Natural killer cell treated with Interleukin-12 subunit alpha and Interleukin-12 subunit beta and Interleukin-15 and Interleukin-18, amount 100 ng/mL, for 72 hours (primary cell): Measurements from ENCODE around the gene ZBTB6. TPM values are rescaled to one million over a fixed set of nuclear protein-coding genes. Genes with fewer than 3 reads are reported as not detected.
"Not testable (repeated sequence)": the region's sequence is repeated elsewhere in the genome, so short reads cannot be mapped to it uniquely, and the experiment has no call there.

Experiments
- ATAC-seq, 2 donors: fragments of 150-1000 bp; cut with Tn5 transposase in 1 of 2; sonication (Bioruptor Pico), chemical (Tn5 transposase) in 1 of 2; 2 replicates each; pipeline ENCODE4 v1.10.0; 2021
- DNase-seq: peaks from one replicate; pipeline ENCODE4 v3.0.0; 2022; ENCODE audit warnings: low spot score
- H3K27ac Mint-ChIP-seq, 2 donors: 1 replicate in 1 of 2; 2 replicates in 1 of 2; pipeline ENCODE4 v1.8.0; 2022; ENCODE audit warnings: mixed read lengths in 2 of 2, mild to moderate bottlenecking in 1 of 2, moderate library complexity in 1 of 2
- H3K27me3 Mint-ChIP-seq, 2 donors: 1 replicate in 1 of 2; 2 replicates in 1 of 2; pipeline ENCODE4 v1.8.0; 2022; ENCODE audit warnings: mixed read lengths in 2 of 2
- H3K36me3 Mint-ChIP-seq: one replicate; pipeline ENCODE4 v1.8.0; 2022; ENCODE audit warnings: mixed read lengths
- H3K4me1 Mint-ChIP-seq, 2 donors: 1 replicate in 1 of 2; 2 replicates in 1 of 2; pipeline ENCODE4 v1.8.0; 2022; ENCODE audit warnings: low read depth in 2 of 2, mixed read lengths in 2 of 2, mild to moderate bottlenecking in 1 of 2
- H3K4me3 Mint-ChIP-seq: one replicate; pipeline ENCODE4 v1.8.0; 2022; ENCODE audit warnings: mixed read lengths
- H3K9me3 Mint-ChIP-seq: 2 replicates; pipeline ENCODE4 v1.8.0; 2022; ENCODE audit warnings: mixed read lengths
- total RNA-seq, 2 donors: library from RNA; stranded (reverse); gene quantifications; one replicate each; pipeline ENCODE4 v1.2.3, GENCODE V29; 2022

The ZBTB6 gene
- total RNA-seq, 2 donors from 2014 or later, result 7.0 to 13.3 TPM

DNA sequence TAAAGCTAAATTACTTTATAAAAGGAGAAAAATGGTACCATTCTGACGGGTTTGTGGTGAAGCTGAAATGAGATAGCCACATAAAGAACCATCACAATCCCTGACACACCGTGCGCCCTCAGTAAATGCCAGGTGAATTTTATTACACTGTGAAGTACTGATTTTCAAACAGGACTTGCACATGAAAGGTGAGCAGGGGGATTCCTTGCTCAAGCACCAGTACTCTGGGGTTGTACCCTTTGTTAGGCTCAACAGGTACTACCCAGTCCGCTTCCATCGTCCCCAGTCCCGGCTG is 27.3 kb upstream of the ZBTB6 start:
- Mint-ChIP-seq H3K36me3 (peaks cover 12% of the 10 kb centered on the region), H3K4me3 (peak overlapping the region; percentile 95), H3K27me3 (no peaks in the 10 kb centered on the region), H3K27ac (peak overlapping the region; percentile 90 to 91), H3K9me3 (no peaks in the 10 kb centered on the region), H3K4me1 (peaks cover 20 to 25% of the 10 kb centered on the region in 2 donors)
- no peak for DNase-seq
- no peak for ATAC-seq

DNA sequence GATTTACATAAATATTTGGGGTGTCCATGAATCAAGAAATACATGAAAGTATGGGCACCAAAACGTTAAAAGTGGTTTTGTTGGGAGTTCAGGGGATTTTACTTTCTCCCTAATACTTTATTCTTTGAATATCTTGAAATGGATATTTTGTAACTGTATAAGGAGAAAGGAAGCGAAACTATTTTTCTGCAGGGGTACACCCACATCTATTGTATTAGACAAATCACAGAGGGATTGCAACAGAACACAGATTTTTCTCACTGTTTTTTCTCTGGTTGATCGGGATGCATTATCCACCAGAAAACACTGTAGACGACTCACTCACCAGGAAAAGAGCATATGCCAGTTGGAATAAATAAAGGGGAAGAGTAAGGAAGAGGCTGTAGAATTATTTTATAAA is 26.5 kb upstream of the ZBTB6 start:
- ATAC-seq (no peak), DNase-seq (no peak)
- H3K27me3 Mint-ChIP-seq, result no peaks in the 10 kb centered on the region
- peaks cover 17 to 26% of the 10 kb centered on the region in 2 donors for H3K4me1 Mint-ChIP-seq
- peak overlapping the region in 1 of 2 donors; percentile 3 for H3K27ac Mint-ChIP-seq
- H3K36me3 Mint-ChIP-seq, result peaks cover 12% of the 10 kb centered on the region
- no peaks in the 10 kb centered on the region for H3K9me3 Mint-ChIP-seq
- H3K4me3 Mint-ChIP-seq, result peak overlapping the region; percentile 26

DNA sequence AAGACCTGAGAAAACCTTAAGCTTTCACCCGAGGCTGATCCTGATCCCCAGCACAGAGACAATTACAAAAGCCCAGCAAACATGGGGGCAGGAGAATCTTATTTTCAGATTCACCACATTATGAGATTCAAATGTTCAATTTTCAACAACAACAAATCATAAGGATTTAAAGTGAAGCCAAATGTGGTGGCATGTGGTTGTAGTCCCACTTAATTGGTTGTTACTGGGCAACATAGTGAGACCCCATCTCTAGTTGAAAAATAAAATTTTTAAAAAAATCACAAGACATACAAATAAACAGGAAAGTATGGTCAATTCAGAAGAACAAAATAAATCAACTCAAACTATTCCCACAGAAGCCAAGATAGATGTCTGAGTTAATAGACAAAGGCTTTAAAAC is 23.8 kb upstream of the ZBTB6 start:
- H3K36me3 Mint-ChIP-seq, result peaks cover 11% of the 10 kb centered on the region
- ATAC-seq (no peak), DNase-seq (no peak)
- H3K27ac Mint-ChIP-seq, result no peak overlapping the region
- H3K4me3 Mint-ChIP-seq, result no peak overlapping the region
- no peaks in the 10 kb centered on the region for H3K9me3 Mint-ChIP-seq
- H3K4me1 Mint-ChIP-seq, result peaks cover 21 to 33% of the 10 kb centered on the region in 2 donors
- H3K27me3 Mint-ChIP-seq, result no peaks in the 10 kb centered on the region

DNA sequence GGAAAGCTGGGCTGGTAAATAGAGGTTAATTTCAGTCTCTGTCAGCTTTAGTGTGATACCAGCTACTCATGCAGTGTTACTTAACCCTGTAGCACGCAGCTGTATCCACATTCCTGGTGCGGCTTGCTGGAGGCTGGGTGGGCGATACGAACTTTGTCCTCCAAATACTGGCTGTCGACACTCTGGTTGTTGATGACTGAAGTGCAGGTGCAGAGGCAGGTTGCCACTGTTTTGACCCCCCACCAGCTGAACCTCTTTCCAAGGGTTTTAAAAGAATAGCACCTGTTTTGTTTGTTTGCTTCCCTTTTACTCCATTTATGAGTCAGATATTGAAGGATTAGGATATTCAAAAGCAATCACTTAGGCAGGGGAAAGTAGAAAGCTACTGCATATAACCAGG is 23.3 kb upstream of the ZBTB6 start:
- Mint-ChIP-seq H3K4me1 (peaks cover 17 to 29% of the 10 kb centered on the region in 2 donors), H3K27ac (no peak overlapping the region), H3K36me3 (peaks cover 7% of the 10 kb centered on the region), H3K9me3 (no peaks in the 10 kb centered on the region), H3K4me3 (no peak overlapping the region), H3K27me3 (no peaks in the 10 kb centered on the region)
- no peak for ATAC-seq
- DNase-seq, result no peak

DNA sequence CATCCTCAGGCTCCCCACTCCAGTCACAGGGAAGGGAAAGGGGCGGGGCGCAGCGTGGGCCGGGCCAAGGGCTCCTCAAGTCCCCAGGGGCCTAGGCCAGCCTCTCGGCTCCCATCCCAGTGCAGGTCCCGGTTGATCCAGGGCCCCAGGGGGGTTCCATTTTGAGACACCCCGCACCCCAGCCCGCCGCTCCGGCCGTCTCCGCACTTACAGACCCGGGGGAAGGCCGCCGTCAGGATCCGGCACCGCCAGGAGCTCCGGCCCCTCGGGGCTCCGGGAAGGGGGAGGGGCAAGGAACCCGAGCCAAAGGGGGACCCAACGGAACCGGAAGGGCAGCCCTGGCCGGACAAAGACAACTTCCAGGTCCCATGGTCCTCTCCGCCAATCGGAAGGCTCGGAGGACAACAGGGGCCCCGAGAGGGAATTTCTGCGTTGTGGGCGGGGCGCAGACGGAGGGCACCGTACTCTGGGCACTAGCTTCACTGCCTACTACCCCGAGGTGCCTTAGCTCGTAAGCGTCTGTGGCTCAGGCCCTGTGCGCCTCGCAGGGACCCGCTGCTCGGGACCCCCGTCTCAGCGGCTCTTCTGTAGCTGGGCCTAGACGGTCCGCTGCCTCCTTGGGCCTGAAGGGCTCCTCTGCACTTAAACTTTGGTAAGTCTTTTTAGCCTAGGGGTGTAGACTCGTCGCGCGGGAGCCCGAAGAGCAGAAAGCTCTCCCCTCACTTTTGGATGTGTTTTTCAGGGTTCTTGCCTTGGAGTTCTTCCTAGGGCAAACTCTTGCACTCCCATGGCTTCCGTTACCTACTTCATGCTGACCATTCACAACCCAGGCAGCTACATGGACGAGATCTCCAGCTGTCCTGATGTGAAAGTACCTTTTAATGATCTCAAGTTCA is 18.4 kb upstream of the ZBTB6 start, which contains the start of gene ZBTB26:
TSS of gene ZBTB26 (minus strand) at position 287 of the 896 bp plus-strand sequence. CDS start 11,578 bp downstream, outside the sequence.
- Mint-ChIP-seq H3K9me3 (no peaks in the 10 kb centered on the region), H3K4me1 (peaks cover 12 to 20% of the 10 kb centered on the region in 2 donors), H3K27ac (no peak within 1 kb of the TSS), H3K4me3 (no peak within 1 kb of the TSS), H3K36me3 (no peaks in the 10 kb centered on the region), H3K27me3 (no peaks in the 10 kb centered on the region)
- ATAC-seq (peak; percentile 99 to 100), DNase-seq (peak; percentile 96)

DNA sequence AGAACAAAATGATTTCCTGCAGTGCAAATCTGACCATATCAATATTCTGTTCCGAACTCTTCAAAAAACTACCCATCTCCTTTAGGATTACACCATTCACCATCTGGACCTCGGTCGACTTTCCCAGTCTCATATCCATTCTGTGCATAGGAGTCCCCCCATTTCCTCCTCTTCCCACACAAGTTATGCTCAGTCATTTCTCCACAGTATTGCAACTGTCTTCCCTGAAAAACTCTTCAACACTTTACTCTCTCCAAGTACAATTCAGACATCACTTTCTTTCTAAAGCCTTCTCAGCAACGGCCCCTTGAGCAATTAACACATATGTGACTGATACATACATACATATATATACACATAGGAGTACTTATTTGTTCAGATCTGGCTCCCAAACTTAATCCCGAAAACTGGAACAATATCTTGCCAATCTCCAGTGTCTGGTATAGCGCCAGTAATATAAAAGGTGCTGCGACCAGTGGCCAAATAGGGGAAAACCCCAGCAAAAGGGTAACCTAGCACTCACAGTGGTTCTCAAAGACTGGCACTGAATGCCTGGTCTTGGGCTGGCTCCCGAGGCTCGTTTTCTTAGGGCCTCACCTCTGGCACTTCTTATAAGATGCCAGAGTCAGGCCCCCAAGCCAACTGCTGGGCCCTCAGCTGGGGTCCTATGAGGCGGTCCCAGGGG is 17.6 kb upstream of the ZBTB6 start:
- Mint-ChIP-seq H3K27me3 (no peaks in the 10 kb centered on the region), H3K36me3 (no peaks in the 10 kb centered on the region), H3K4me3 (no peak overlapping the region), H3K9me3 (no peaks in the 10 kb centered on the region), H3K27ac (no peak overlapping the region), H3K4me1 (peaks cover 8 to 15% of the 10 kb centered on the region in 2 donors)
- ATAC-seq, result no peak
- no peak for DNase-seq

DNA sequence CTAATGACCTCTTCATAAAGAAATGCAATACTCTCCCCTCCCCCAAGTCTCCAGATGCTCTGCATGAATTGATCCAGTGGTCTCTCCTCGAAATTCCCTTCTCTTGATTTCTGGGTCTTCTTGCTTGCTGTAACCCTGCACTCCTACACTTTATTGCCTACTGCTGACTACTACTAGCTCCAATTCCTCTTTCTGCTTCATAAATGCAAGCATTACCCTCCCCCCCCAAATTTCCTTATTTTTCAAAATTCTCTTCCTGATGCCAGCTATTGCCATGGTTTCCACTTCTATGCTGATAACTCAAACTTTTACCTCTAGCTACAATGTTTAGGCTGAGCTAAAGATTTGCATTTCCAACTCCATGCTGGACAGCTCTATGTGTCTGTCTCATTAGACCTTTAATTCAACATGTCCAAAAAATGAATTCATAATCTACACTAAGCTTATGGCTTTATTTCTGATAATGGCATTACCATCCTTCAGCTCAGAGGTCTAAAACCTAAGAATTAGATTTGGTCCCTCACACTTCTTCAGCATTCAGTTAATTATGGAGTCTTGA is 16.8 kb upstream of the ZBTB6 start:
- Mint-ChIP-seq H3K4me3 (no peak overlapping the region), H3K9me3 (no peaks in the 10 kb centered on the region), H3K27ac (no peak overlapping the region), H3K36me3 (no peaks in the 10 kb centered on the region), H3K4me1 (peaks cover 8 to 11% of the 10 kb centered on the region in 2 donors), H3K27me3 (no peaks in the 10 kb centered on the region)
- ATAC-seq (no peak), DNase-seq (no peak)

DNA sequence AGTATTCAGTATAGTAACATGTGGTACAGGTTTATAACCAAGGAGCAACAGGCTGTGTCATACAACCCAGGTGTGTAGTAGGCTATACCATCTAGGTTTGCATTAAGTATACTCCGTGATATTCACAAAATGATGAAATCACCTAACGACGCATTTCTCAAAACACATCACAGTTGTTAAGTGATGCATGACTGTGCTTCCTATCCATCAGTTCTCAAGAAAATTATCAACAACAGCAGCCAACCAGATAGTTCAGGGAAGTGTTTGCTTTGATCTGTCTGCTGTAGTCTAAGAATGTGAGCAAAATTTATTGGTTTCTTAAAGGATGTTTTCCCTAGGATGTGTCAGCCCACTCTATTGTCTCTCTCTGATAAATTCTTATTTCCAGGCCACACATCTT is 10.8 kb upstream of the ZBTB6 start:
- no peaks in the 10 kb centered on the region for H3K9me3 Mint-ChIP-seq
- H3K27ac Mint-ChIP-seq, result no peak overlapping the region
- DNase-seq, result no peak
- no peaks in the 10 kb centered on the region for H3K27me3 Mint-ChIP-seq
- peaks cover 4 to 8% of the 10 kb centered on the region in 2 donors for H3K4me1 Mint-ChIP-seq
- H3K36me3 Mint-ChIP-seq, result no peaks in the 10 kb centered on the region
- ATAC-seq, result no peak
- no peak overlapping the region for H3K4me3 Mint-ChIP-seq

DNA sequence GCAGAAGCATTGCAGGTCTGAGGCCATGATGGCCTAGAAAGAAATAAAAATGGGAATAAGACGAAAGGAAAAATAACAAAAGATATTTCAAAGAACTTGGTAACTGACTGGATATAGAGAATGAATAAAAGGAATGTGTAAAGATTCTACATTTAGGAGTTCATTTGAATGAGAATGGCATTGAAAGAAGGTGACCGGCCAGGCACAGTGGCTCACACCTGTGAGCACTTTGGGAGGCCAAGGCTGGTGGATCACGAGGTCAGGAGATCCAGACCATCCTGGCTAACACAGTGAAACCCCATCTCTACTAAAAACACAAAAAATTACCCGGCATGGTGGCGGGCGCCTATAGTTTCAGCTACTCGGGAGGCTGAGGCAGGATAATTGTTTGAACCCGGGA is 9.6 kb upstream of the ZBTB6 start:
- Mint-ChIP-seq H3K27me3 (no peaks in the 10 kb centered on the region), H3K9me3 (no peaks in the 10 kb centered on the region), H3K4me1 (peaks cover 4 to 8% of the 10 kb centered on the region in 2 donors), H3K27ac (no peak overlapping the region), H3K36me3 (no peaks in the 10 kb centered on the region), H3K4me3 (no peak overlapping the region)
- DNase-seq, result no peak
- ATAC-seq, result no peak

DNA sequence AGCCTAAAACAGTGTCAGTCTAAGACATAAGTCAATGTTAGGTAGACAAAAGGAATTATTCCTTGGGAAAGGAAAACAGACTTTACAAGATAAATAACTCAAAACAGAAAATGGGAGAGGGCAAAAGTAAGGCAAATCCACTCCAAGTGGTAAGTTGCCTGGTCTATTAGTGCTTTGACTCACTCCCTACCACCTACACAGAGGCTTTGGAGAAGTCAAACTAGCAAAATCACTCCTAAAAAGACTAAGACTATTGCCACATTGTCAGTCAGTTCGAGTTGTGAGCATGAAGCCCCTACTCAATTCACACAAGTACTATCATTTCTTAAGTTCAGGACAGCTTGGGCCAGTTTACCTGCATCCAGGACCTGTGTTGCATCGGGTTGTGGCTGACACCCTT is 5.2 kb upstream of the ZBTB6 start:
- H3K4me1 Mint-ChIP-seq, result peaks cover 2 to 3% of the 10 kb centered on the region in 2 donors
- no peaks in the 10 kb centered on the region for H3K27me3 Mint-ChIP-seq
- no peaks in the 10 kb centered on the region for H3K36me3 Mint-ChIP-seq
- H3K27ac Mint-ChIP-seq, result no peak overlapping the region
- H3K9me3 Mint-ChIP-seq, result no peaks in the 10 kb centered on the region
- ATAC-seq (no peak), DNase-seq (no peak)
- H3K4me3 Mint-ChIP-seq, result no peak overlapping the region

DNA sequence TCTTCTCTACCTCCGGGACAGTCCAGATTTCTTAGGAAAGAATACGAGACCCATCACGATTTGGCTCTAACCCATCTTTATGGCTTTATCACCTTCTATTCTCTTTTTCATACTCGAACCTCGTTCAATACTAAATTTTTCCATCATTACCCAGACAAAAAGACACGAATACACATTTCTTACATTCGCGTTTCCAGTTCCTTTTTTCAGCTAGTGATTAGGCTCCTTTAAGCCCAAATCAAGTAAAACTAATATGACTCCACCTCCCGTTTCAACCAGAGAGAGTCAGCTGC is 506 bp downstream of the ZBTB6 start:
- Mint-ChIP-seq H3K36me3 (peaks cover 23% of the 10 kb centered on the region), H3K9me3 (no peaks in the 10 kb centered on the region), H3K4me1 (peaks cover 22 to 25% of the 10 kb centered on the region in 2 donors), H3K27ac (peak overlapping the region; percentile 95 to 97), H3K4me3 (peak overlapping the region; percentile 98), H3K27me3 (no peaks in the 10 kb centered on the region)
- no peak for DNase-seq
- no peak for ATAC-seq

DNA sequence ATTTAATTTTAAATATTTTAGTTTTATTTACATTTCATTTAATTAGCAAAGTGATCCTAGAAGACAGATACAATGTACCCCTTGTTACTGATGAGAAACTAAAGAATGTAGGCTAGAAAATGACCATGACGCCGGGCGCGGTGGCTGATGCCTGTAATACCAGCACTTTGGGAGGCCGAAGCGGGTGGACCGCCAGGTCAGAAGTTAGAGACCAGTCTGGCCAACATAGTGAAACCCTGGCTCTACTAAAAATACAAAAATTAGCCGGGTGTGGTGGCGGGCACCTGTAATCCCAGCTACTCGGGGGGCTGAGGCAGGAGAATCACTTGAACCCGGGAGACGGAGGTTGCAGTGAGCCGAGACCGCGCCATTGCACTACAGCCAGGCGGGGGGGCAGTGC is 7.0 kb downstream of the ZBTB6 start:
- not testable (repeated sequence) for H3K4me3 Mint-ChIP-seq, DNase-seq, H3K27ac Mint-ChIP-seq, ATAC-seq, H3K27me3 Mint-ChIP-seq, H3K9me3 Mint-ChIP-seq, H3K36me3 Mint-ChIP-seq
- peaks cover 12 to 14% of the 10 kb centered on the region in 2 donors for H3K4me1 Mint-ChIP-seq

DNA sequence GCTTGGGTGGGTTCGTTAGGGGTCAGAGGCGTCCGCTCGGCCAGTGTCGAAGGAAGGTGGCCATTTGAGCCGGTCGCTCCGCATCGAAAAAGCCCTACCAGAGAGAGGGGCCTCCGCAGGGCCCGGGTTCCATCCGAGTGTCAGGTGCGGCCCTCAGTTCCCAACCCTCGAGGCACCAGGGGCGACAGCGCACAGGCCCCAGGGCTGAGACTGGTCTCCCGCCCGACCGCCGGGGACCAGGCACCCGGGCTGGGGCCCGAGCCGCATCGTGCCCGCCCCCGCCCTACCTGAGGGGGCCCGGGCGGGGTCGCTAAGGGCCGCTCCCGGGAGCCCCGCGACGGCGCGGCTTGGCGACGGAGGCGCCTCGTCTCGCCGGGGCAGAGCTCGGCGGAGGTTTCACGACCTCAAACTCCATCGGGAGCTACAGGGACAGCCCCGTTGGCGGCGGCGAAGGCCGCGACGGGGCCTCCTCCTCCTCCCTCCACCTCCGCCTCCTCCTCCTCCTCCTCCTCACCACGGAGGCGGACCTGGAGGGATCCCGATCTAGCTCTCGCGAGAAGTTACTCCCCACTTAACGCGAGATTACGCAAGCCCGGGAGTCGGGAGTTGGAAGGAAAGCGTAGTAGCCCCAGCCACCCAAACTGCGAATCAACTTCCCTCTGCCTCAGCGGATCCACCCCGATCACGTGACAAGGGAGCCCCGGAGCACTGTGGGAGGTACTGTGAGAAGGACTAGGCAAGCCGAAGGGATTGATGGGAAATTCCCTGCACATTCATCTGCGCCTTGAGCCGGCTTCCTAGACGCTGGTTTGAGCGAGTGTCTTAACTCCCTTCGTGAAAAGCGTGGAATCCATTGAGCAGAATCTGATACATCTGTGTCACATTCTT is 8.1 kb downstream of the ZBTB6 start, which contains the start of gene RC3H2:
TSS of gene RC3H2 (minus strand) at position 537 of the 888 bp plus-strand sequence. CDS start 7,850 bp downstream, outside the sequence.
- H3K27ac Mint-ChIP-seq, result peak within 1 kb of the TSS; percentile 91 to 96
- ATAC-seq (peak; percentile 95 to 97), DNase-seq (peak; percentile 99)
- no peaks in the 10 kb centered on the region for H3K27me3 Mint-ChIP-seq
- H3K4me1 Mint-ChIP-seq, result peaks cover 12 to 14% of the 10 kb centered on the region in 2 donors
- H3K9me3 Mint-ChIP-seq, result no peaks in the 10 kb centered on the region
- peak within 1 kb of the TSS; percentile 96 for H3K4me3 Mint-ChIP-seq
- H3K36me3 Mint-ChIP-seq, result peaks cover 5% of the 10 kb centered on the region
